ENCODE measurements around the gene TNIK.

DNA sequence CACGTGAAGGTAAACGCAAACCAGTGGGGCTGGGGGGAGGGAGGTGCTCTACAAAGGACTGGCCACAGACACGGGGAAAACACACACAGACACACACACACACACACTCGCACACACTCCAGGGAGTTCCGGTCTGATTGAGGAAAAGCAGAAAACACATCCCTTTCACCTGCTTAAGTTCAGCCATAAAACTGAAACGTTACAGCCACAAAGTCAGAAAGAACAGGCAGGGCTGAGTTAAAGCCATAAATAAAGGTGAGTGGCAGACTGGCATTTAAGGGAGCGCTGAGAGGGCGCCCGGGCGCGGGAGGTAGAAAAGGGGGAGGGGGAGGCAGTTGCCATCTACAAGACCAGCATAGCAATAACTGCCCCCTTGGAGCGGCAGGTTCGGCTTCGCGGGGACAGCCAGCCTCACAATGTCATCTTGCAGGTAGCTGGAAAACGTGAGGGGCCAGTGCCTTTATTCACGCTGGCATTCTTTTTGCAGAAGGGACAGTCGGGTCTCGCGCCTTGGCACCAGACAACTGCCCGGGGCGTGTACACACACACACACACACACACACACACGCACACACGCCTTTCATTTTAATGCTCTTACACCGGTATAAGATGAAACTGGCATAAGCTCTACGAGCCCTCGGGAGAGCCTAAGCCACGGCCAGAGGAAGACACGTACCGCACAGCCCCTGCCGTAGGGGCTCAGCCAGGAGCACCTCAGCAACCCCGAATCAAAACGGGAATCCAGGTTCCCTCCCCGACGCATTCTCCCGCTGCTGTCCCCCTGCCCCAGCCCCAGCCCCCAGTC lies 866 bp downstream of the TNIK start:
- no peak for TF ChIP-seq CTCF (conservative IDR thresholded peaks at IDR 0.05; ENCODE audit: low read depth, low read length)
- no peak for TF ChIP-seq CEBPB (IDR thresholded peaks at IDR 0.05; ENCODE audit: low read depth, low read length)
- TF ChIP-seq RAD21 (IDR thresholded peaks at IDR 0.05; ENCODE audit: low read length), result no peak
- no peak for TF ChIP-seq BHLHE40 (IDR thresholded peaks at IDR 0.05; ENCODE audit: low read depth, low read length)
- TF ChIP-seq POLR2A (IDR thresholded peaks at IDR 0.05; ENCODE audit: low read depth, low read length), result no peak
- TF ChIP-seq SMC3 (IDR thresholded peaks at IDR 0.05; ENCODE audit: low read depth, low read length), result no peak
- TF ChIP-seq MXI1 (IDR thresholded peaks at IDR 0.05; ENCODE audit: borderline replicate concordance, low read depth, low read length), result no peak
- no peak for TF ChIP-seq ELK1 (IDR thresholded peaks at IDR 0.05; ENCODE audit: borderline replicate concordance, low read depth, low read length)
- no peak for TF ChIP-seq MAFK (IDR thresholded peaks at IDR 0.05; ENCODE audit: low read depth, low read length)
- TF ChIP-seq MAZ (IDR thresholded peaks at IDR 0.05; ENCODE audit: borderline replicate concordance, low read depth, low read length), result no peak
- no peak for TF ChIP-seq USF2 (IDR thresholded peaks at IDR 0.05; ENCODE audit: low read depth, low read length)

Measured in IMR-90 (cell line).